ENCODE measurements around the gene CPA5. TPM values are rescaled to one million over a fixed set of nuclear protein-coding genes. Genes with fewer than 3 reads are reported as not detected.

Gene CPA5
- total RNA-seq, 6 experiments from 2014 or later: not detected

- Histone ChIP-seq H3K36me3 (no peaks in the 10 kb centered on the region), H3K27ac (no peak overlapping the region), H3K27me3 (no peaks in the 10 kb centered on the region), H3K9me3 (no peaks in the 10 kb centered on the region), H3K4me1 (no peaks in the 10 kb centered on the region), H3K4me3 (no peak overlapping the region)
- TF ChIP-seq CTCF (IDR thresholded peaks at IDR 0.05) (no peak), POLR2A (IDR thresholded peaks at IDR 0.05) (no peak)
- intact Hi-C loops (cut with DNase I): no loop called here
- WGBS (ENCODE audit: insufficient coverage, low coverage, low lambda C conversion rate, missing lambda C conversion rate): 82% methylated on average over 6 of the region's 15 CpGs
- DNase-seq (peak in 1 of 3 donors; percentile 15), ATAC-seq (no peak)
Measured at GRCh38 chr7:130365511-130366441, 21.2 kb downstream of the CPA5 start.

- no peaks in the 10 kb centered on the region for H3K36me3 ChIP-seq
- DNase-seq (peak in 1 of 3 donors; percentile 31), ATAC-seq (no peak)
- intact Hi-C loops (cut with DNase I): no loop called here
- no peak overlapping the region for H3K4me3 ChIP-seq
- H3K27ac ChIP-seq: no peak overlapping the region
- H3K27me3 ChIP-seq: no peaks in the 10 kb centered on the region
- no peaks in the 10 kb centered on the region for H3K4me1 ChIP-seq
- no peaks in the 10 kb centered on the region for H3K9me3 ChIP-seq
- WGBS (ENCODE audit: insufficient coverage, low coverage, low lambda C conversion rate, missing lambda C conversion rate): 72% methylated on average over 4 of the region's 6 CpGs
- TF ChIP-seq CTCF (IDR thresholded peaks at IDR 0.05) (no peak), POLR2A (IDR thresholded peaks at IDR 0.05) (no peak)
Measured at GRCh38 chr7:130366564-130366963, 21.9 kb downstream of the CPA5 start.

GRCh38 chr7:130367088-130367755 is 22.6 kb downstream of the CPA5 start:
- 73% methylated on average over 8 of the region's 13 CpGs for WGBS (ENCODE audit: insufficient coverage, low coverage, low lambda C conversion rate, missing lambda C conversion rate)
- TF ChIP-seq CTCF (IDR thresholded peaks at IDR 0.05): no peak
- no peak for TF ChIP-seq POLR2A (IDR thresholded peaks at IDR 0.05)
- Histone ChIP-seq H3K27ac (no peak overlapping the region), H3K9me3 (no peaks in the 10 kb centered on the region), H3K4me1 (no peaks in the 10 kb centered on the region), H3K36me3 (no peaks in the 10 kb centered on the region), H3K27me3 (no peaks in the 10 kb centered on the region), H3K4me3 (no peak overlapping the region)
- intact Hi-C loops (cut with DNase I): no loop called here
- peak in 1 of 3 donors; percentile 16 for DNase-seq
- ATAC-seq: no peak

- ATAC-seq: no peak
- intact Hi-C loops (cut with DNase I): no loop called here
- Histone ChIP-seq H3K27me3 (no peaks in the 10 kb centered on the region), H3K4me1 (peaks cover 0 to 5% (median 0%) of the 10 kb centered on the region in 4 donors), H3K36me3 (no peaks in the 10 kb centered on the region), H3K27ac (no peak overlapping the region), H3K4me3 (no peak overlapping the region), H3K9me3 (no peaks in the 10 kb centered on the region)
- DNase-seq: peak in 1 of 3 donors; percentile 32
- WGBS (ENCODE audit: insufficient coverage, low coverage, low lambda C conversion rate, missing lambda C conversion rate): 82% methylated on average over 13 of the region's 19 CpGs
- TF ChIP-seq POLR2A (IDR thresholded peaks at IDR 0.05): no peak
- TF ChIP-seq CTCF (IDR thresholded peaks at IDR 0.05): no peak
Measured at GRCh38 chr7:130367836-130368746, 23.5 kb downstream of the CPA5 start.

All from right lobe of liver (tissue), 6 donors.